Measurements from ENCODE around the gene LPP. TPM values are rescaled to one million over a fixed set of nuclear protein-coding genes. Genes with fewer than 3 reads are reported as not detected.
A peak's percentile ranks its signal among the peaks of the same experiment; 100 is the strongest.

LPP gene
- total RNA-seq, 1 donor from 2014 or later, result 23.0 TPM

GRCh38 chr3:188194332-188194731 is 40.4 kb downstream of the LPP start:
- DNase-seq (ENCODE audit: low read depth in 2 of 2), result no peak

- DNase-seq (ENCODE audit: low read depth in 2 of 2), result no peak
Measured at GRCh38 chr3:188196232-188196990, 42.5 kb downstream of the LPP start.

GRCh38 chr3:188197388-188197847 is 43.5 kb downstream of the LPP start:
- DNase-seq (ENCODE audit: low read depth in 2 of 2), result peak in 1 of 2 donors; percentile 60

- DNase-seq (ENCODE audit: low read depth in 2 of 2), result no peak
Measured at GRCh38 chr3:188198001-188198400, 44.0 kb downstream of the LPP start.

GRCh38 chr3:188198760-188199327 is 44.9 kb downstream of the LPP start:
- DNase-seq (ENCODE audit: low read depth in 2 of 2), result no peak

GRCh38 chr3:188199386-188199785 is 45.4 kb downstream of the LPP start:
- DNase-seq (ENCODE audit: low read depth in 2 of 2), result no peak

- no peak for DNase-seq (ENCODE audit: low read depth in 2 of 2)
Measured at GRCh38 chr3:188200481-188200880, 46.5 kb downstream of the LPP start.

GRCh38 chr3:188202358-188203138 is 48.6 kb downstream of the LPP start:
- no peak for DNase-seq (ENCODE audit: low read depth in 2 of 2)

GRCh38 chr3:188204526-188204925 is 50.6 kb downstream of the LPP start:
- DNase-seq (ENCODE audit: low read depth in 2 of 2), result no peak

GRCh38 chr3:188205992-188206416 is 52.0 kb downstream of the LPP start:
- no peak for DNase-seq (ENCODE audit: low read depth in 2 of 2)

- DNase-seq (ENCODE audit: low read depth in 2 of 2), result no peak
Measured at GRCh38 chr3:188206787-188207186, 52.8 kb downstream of the LPP start.

GRCh38 chr3:188207941-188208515 is 54.1 kb downstream of the LPP start:
- DNase-seq (ENCODE audit: low read depth in 2 of 2), result no peak

GRCh38 chr3:188208516-188208981 is 54.6 kb downstream of the LPP start:
- DNase-seq (ENCODE audit: low read depth in 2 of 2), result no peak

GRCh38 chr3:188209034-188209433 is 55.1 kb downstream of the LPP start:
- DNase-seq (ENCODE audit: low read depth in 2 of 2), result no peak

GRCh38 chr3:188209740-188210139 is 55.8 kb downstream of the LPP start:
- DNase-seq (ENCODE audit: low read depth in 2 of 2), result no peak

- no peak for DNase-seq (ENCODE audit: low read depth in 2 of 2)
Measured at GRCh38 chr3:188211476-188211875, 57.5 kb downstream of the LPP start.

GRCh38 chr3:188212308-188212969 is 58.5 kb downstream of the LPP start:
- peak in 1 of 2 donors; percentile 25 for DNase-seq (ENCODE audit: low read depth in 2 of 2)

GRCh38 chr3:188214442-188214841 is 60.5 kb downstream of the LPP start:
- no peak for DNase-seq (ENCODE audit: low read depth in 2 of 2)

- DNase-seq (ENCODE audit: low read depth in 2 of 2), result no peak
Measured at GRCh38 chr3:188215129-188215528, 61.2 kb downstream of the LPP start.

GRCh38 chr3:188217011-188217463 is 63.1 kb downstream of the LPP start:
- no peak for DNase-seq (ENCODE audit: low read depth in 2 of 2)

- DNase-seq (ENCODE audit: low read depth in 2 of 2), result no peak
Measured at GRCh38 chr3:188217726-188218125, 63.8 kb downstream of the LPP start.

All from lung microvascular endothelial cell (primary cell).